ENCODE data around the gene P2RY6.

P2RY6 gene

GRCh38 chr11:73233692-73234470 is 38.3 kb upstream of the P2RY6 start:
- TF ChIP-seq CTCF (IDR thresholded peaks at IDR 0.05; ENCODE audit: control insufficient read depth, insufficient read depth, low read depth, low read length, missing control alignments), result no peak
- no peak for DNase-seq (ENCODE audit: low read depth)
- H3K4me3 ChIP-seq (ENCODE audit: control insufficient read depth, low read depth, low read length), result no peak overlapping the region

- no peak for TF ChIP-seq CTCF (IDR thresholded peaks at IDR 0.05; ENCODE audit: control insufficient read depth, insufficient read depth, low read depth, low read length, missing control alignments)
- H3K4me3 ChIP-seq (ENCODE audit: control insufficient read depth, low read depth, low read length), result no peak overlapping the region
- DNase-seq (ENCODE audit: low read depth), result no peak
Observed at GRCh38 chr11:73234471-73235181, 37.5 kb upstream of the P2RY6 start.

GRCh38 chr11:73235236-73235786 is 36.8 kb upstream of the P2RY6 start:
- no peak overlapping the region for H3K4me3 ChIP-seq (ENCODE audit: control insufficient read depth, low read depth, low read length)
- no peak for TF ChIP-seq CTCF (IDR thresholded peaks at IDR 0.05; ENCODE audit: control insufficient read depth, insufficient read depth, low read depth, low read length, missing control alignments)
- DNase-seq (ENCODE audit: low read depth), result no peak

- TF ChIP-seq CTCF (IDR thresholded peaks at IDR 0.05; ENCODE audit: control insufficient read depth, insufficient read depth, low read depth, low read length, missing control alignments), result no peak
- DNase-seq (ENCODE audit: low read depth), result no peak
- no peak overlapping the region for H3K4me3 ChIP-seq (ENCODE audit: control insufficient read depth, low read depth, low read length)
Observed at GRCh38 chr11:73236205-73236765, 35.9 kb upstream of the P2RY6 start.

GRCh38 chr11:73236854-73237253 is 35.3 kb upstream of the P2RY6 start:
- TF ChIP-seq CTCF (IDR thresholded peaks at IDR 0.05; ENCODE audit: control insufficient read depth, insufficient read depth, low read depth, low read length, missing control alignments), result peak; percentile 64
- no peak overlapping the region for H3K4me3 ChIP-seq (ENCODE audit: control insufficient read depth, low read depth, low read length)
- no peak for DNase-seq (ENCODE audit: low read depth)

- TF ChIP-seq CTCF (IDR thresholded peaks at IDR 0.05; ENCODE audit: control insufficient read depth, insufficient read depth, low read depth, low read length, missing control alignments), result no peak
- no peak overlapping the region for H3K4me3 ChIP-seq (ENCODE audit: control insufficient read depth, low read depth, low read length)
- DNase-seq (ENCODE audit: low read depth), result no peak
Observed at GRCh38 chr11:73237471-73238290, 34.5 kb upstream of the P2RY6 start.

Measured in AG09309 (cell line).